Endodermal cell (in vitro differentiated cells): ENCODE results near the gene KCNIP4. TPM values are rescaled to one million over a fixed set of nuclear protein-coding genes. Genes with fewer than 3 reads are reported as not detected.

Experiments
- DNase-seq: peaks from one replicate; pipeline ENCODE4 v3.0.0-alpha.2; 2017
- H3K27ac ChIP-seq: 2 replicates; pipeline ENCODE4 v1.5.1; 2013; ENCODE audit warnings: mild to moderate bottlenecking, low read depth, low read length, moderate library complexity
- H3K27me3 ChIP-seq: 2 replicates; pipeline ENCODE4 v1.6.1; 2013; ENCODE audit warnings: mild to moderate bottlenecking, low read length, moderate library complexity; ENCODE audit not compliant: insufficient read depth, control insufficient read depth, poor library complexity, severe bottlenecking
- H3K36me3 ChIP-seq: 2 replicates; pipeline ENCODE4 v1.7.0; 2013; ENCODE audit warnings: mild to moderate bottlenecking, low read length, moderate library complexity; ENCODE audit not compliant: control insufficient read depth, insufficient read depth
- H3K4me1 ChIP-seq: one replicate; pipeline ENCODE4 v1.7.0; 2013; ENCODE audit warnings: low read length; ENCODE audit not compliant: control insufficient read depth, insufficient read depth
- H3K4me3 ChIP-seq: 2 replicates; pipeline ENCODE4 v1.5.1; 2013; ENCODE audit warnings: mild to moderate bottlenecking, low read length, moderate library complexity
- H3K9ac ChIP-seq: 2 replicates; pipeline ENCODE4 v1.6.1; 2013; ENCODE audit warnings: mild to moderate bottlenecking, low read length, moderate library complexity; ENCODE audit not compliant: poor library complexity, severe bottlenecking; ENCODE audit errors: extremely low read depth
- H3K9me3 ChIP-seq: 2 replicates; pipeline ENCODE4 v1.6.1; 2013; ENCODE audit warnings: mild to moderate bottlenecking, low read length, moderate library complexity; ENCODE audit not compliant: control insufficient read depth
- H3K27ac Mint-ChIP-seq: 2 replicates; pipeline ENCODE4 v1.8.0; 2020; ENCODE audit warnings: mixed read lengths
- H3K27me3 Mint-ChIP-seq: 2 replicates; pipeline ENCODE4 v1.8.0; 2021; ENCODE audit warnings: mild to moderate bottlenecking, mixed read lengths; ENCODE audit not compliant: insufficient read depth
- H3K36me3 Mint-ChIP-seq: 2 replicates; pipeline ENCODE4 v1.8.0; 2020; ENCODE audit warnings: low read depth, mixed read lengths
- H3K4me1 Mint-ChIP-seq: 2 replicates; pipeline ENCODE4 v1.8.0; 2020; ENCODE audit warnings: mixed read lengths
- H3K4me3 Mint-ChIP-seq: 2 replicates; pipeline ENCODE4 v1.8.0; 2020; ENCODE audit warnings: mild to moderate bottlenecking, moderate library complexity, mixed read lengths
- H3K9me3 Mint-ChIP-seq: 2 replicates; pipeline ENCODE4 v1.8.0; 2020; ENCODE audit warnings: mild to moderate bottlenecking, mixed read lengths
- CTCF ChIP-seq: fragments of 200-600 bp; sonication (generic); conservative IDR thresholded peaks from 2 replicates; pipeline ENCODE4 v1.5.0; 2021; ENCODE audit warnings: antibody characterized with exemption, mild to moderate bottlenecking
- WGBS, 2 experiments: methylation state at CpG; one replicate each; pipeline versions ENCODE4 v1.1.5 to v1.1.7; 2013; ENCODE audit warnings: missing lambda C conversion rate in 2 of 2, mixed read lengths in 1 of 2; ENCODE audit not compliant: insufficient coverage in 1 of 2, insufficient read length in 1 of 2; 5-methylcytosine and 5-hydroxymethylcytosine counted together
- total RNA-seq, 2 donors: library from RNA; stranded (reverse); fragmentation: NEBNext Ultra II Directional in 1 of 2; extraction: Animal tissue kit (Norgen Biotek cat#: 25700) in 1 of 2; gene quantifications; 2 replicates in 1 of 2; 3 replicates in 1 of 2; pipeline ENCODE4 v1.2.1, GENCODE V29; 2021

Gene KCNIP4
- total RNA-seq, 2 donors from 2014 or later, result not detected

- no peak overlapping the region for H3K4me3 Mint-ChIP-seq
- Histone ChIP-seq H3K27ac (no peak overlapping the region), H3K9me3 (no peaks in the 10 kb centered on the region), H3K4me1 (no peaks in the 10 kb centered on the region), H3K4me3 (no peak overlapping the region), H3K36me3 (no peaks in the 10 kb centered on the region), H3K27me3 (no peaks in the 10 kb centered on the region), H3K9ac (no peak overlapping the region)
- no peak for TF ChIP-seq CTCF
- DNase-seq, result no peak
- H3K9me3 Mint-ChIP-seq, result no peaks in the 10 kb centered on the region
- H3K36me3 Mint-ChIP-seq, result no peaks in the 10 kb centered on the region
- peaks cover 2% of the 10 kb centered on the region for H3K4me1 Mint-ChIP-seq
- 91 to 100% methylated on average over 1 to 5 of the region's 5 CpGs for WGBS, 2 experiments
- no peaks in the 10 kb centered on the region for H3K27me3 Mint-ChIP-seq
- no peak overlapping the region for H3K27ac Mint-ChIP-seq
Observed at GRCh38 chr4:20816287-20816686, 1132.3 kb downstream of the KCNIP4 start.

DNA sequence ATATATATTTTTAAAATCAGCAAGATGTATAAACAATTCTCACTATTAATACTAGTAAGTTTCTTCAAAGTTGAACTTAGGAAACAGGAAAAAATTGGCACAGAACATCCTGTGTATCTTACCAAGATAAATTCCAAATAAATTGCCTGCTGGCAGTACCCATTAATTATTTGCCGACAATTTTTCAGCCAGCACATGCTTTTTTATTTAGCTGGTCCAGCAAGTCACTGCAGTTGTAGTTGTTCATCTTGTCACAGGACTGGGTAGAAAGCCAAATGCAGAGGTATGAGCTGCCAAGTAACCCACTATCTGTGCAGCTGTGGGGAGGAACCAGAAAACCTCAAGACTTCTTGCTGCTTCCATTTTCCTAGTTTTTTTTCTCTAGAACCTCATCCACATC is 1134.9 kb downstream of the KCNIP4 start:
- H3K4me1 Mint-ChIP-seq, result peaks cover 4% of the 10 kb centered on the region
- no peaks in the 10 kb centered on the region for H3K36me3 Mint-ChIP-seq
- Histone ChIP-seq H3K4me3 (no peak overlapping the region), H3K36me3 (no peaks in the 10 kb centered on the region), H3K27ac (no peak overlapping the region), H3K9ac (no peak overlapping the region), H3K9me3 (no peaks in the 10 kb centered on the region), H3K27me3 (no peaks in the 10 kb centered on the region), H3K4me1 (no peaks in the 10 kb centered on the region)
- DNase-seq, result no peak
- H3K27ac Mint-ChIP-seq, result no peak overlapping the region
- TF ChIP-seq CTCF, result no peak
- no peak overlapping the region for H3K4me3 Mint-ChIP-seq
- WGBS, 2 experiments, result 96 to 100% methylated on average over 1 of the region's 1 CpG
- H3K9me3 Mint-ChIP-seq, result no peaks in the 10 kb centered on the region
- no peaks in the 10 kb centered on the region for H3K27me3 Mint-ChIP-seq

DNA sequence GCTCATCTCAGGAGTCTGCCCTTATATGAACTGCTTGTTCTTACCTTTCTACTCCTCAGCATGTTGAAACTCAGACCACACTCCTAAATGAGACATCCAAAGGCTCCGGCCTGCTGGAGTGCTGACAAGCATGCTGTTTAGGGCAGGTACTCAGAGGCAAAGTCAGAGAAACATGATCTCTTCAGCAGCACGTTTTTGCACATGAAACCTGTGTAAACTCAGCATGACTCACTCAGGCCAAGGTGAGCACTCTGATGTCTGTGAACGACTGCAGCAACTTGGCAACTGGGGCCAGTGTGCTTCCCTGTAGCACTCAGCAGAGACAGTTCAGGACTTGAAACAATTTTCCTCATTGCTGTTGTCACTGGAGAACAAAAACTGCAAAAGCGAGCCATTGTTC is 1138.8 kb downstream of the KCNIP4 start:
- Histone ChIP-seq H3K9ac (no peak overlapping the region), H3K4me1 (no peaks in the 10 kb centered on the region), H3K36me3 (no peaks in the 10 kb centered on the region), H3K4me3 (no peak overlapping the region), H3K27ac (no peak overlapping the region), H3K9me3 (no peaks in the 10 kb centered on the region), H3K27me3 (no peaks in the 10 kb centered on the region)
- Mint-ChIP-seq H3K4me3 (no peak overlapping the region), H3K4me1 (peaks cover 4% of the 10 kb centered on the region), H3K36me3 (no peaks in the 10 kb centered on the region), H3K27ac (no peak overlapping the region), H3K9me3 (no peaks in the 10 kb centered on the region), H3K27me3 (no peaks in the 10 kb centered on the region)
- no peak for TF ChIP-seq CTCF
- peak; percentile 70 for DNase-seq
- WGBS, 2 experiments, result 56 to 58% methylated on average over 4 of the region's 4 CpGs
